Activated naive CD8-positive, alpha-beta T cell treated with anti-CD3 and anti-CD28 coated beads, Interleukin-2, amount 10 ng/mL, durations not matched to agents 7 days and 5 days (primary cell): ENCODE measurements around the gene VWA5B2. TPM values are rescaled to one million over a fixed set of nuclear protein-coding genes. Genes with fewer than 3 reads are reported as not detected.

ENCODE experiments used
- ATAC-seq: fragments of 150-1000 bp; cut with Tn5 transposase; one replicate; pipeline ENCODE4 v1.10.0; 2021; ENCODE audit warnings: low read depth, moderate library complexity
- POLR2A ChIA-PET: fragments of 350-600 bp; sonication (Branson Sonifier 250); formaldehyde crosslinking; loops from one replicate; lab custom pipeline; 2021; ENCODE audit warnings: antibody characterized with exemption; lab: Charles Lee
- DNase-seq: peaks from one replicate; pipeline ENCODE4 v3.0.0; 2021
- H3K27ac Mint-ChIP-seq: one replicate; pipeline ENCODE4 v1.8.0; 2022; ENCODE audit warnings: mild to moderate bottlenecking, mixed read lengths
- H3K27me3 Mint-ChIP-seq: one replicate; pipeline ENCODE4 v1.8.0; 2022; ENCODE audit warnings: mild to moderate bottlenecking, moderate library complexity, mixed read lengths
- H3K36me3 Mint-ChIP-seq: one replicate; pipeline ENCODE4 v1.8.0; 2021; ENCODE audit warnings: mild to moderate bottlenecking, mixed read lengths
- H3K4me1 Mint-ChIP-seq: one replicate; pipeline ENCODE4 v1.8.0; 2021; ENCODE audit warnings: mixed read lengths
- H3K4me3 Mint-ChIP-seq: one replicate; pipeline ENCODE4 v1.8.0; 2022; ENCODE audit warnings: mild to moderate bottlenecking, moderate library complexity, mixed read lengths
- H3K9me3 Mint-ChIP-seq: one replicate; pipeline ENCODE4 v1.8.0; 2021; ENCODE audit warnings: mixed read lengths
- total RNA-seq, 2 experiments: library from RNA; stranded (reverse); gene quantifications; one replicate each; pipeline ENCODE4 v1.2.3, GENCODE V29; 2021

VWA5B2 gene
- total RNA-seq, 2 experiments from 2014 or later = 0.25 TPM; not detected in 1

GRCh38 chr3:184239708-184240107 is 10.3 kb downstream of the VWA5B2 start:
- Mint-ChIP-seq H3K9me3 (no peaks in the 10 kb centered on the region), H3K4me3 (no peak overlapping the region), H3K27me3 (no peaks in the 10 kb centered on the region), H3K27ac (no peak overlapping the region), H3K36me3 (peaks cover 11% of the 10 kb centered on the region), H3K4me1 (peaks cover 2% of the 10 kb centered on the region)
- no peak for DNase-seq
- ATAC-seq = no peak
- POLR2A ChIA-PET = no interaction called here

DNA sequence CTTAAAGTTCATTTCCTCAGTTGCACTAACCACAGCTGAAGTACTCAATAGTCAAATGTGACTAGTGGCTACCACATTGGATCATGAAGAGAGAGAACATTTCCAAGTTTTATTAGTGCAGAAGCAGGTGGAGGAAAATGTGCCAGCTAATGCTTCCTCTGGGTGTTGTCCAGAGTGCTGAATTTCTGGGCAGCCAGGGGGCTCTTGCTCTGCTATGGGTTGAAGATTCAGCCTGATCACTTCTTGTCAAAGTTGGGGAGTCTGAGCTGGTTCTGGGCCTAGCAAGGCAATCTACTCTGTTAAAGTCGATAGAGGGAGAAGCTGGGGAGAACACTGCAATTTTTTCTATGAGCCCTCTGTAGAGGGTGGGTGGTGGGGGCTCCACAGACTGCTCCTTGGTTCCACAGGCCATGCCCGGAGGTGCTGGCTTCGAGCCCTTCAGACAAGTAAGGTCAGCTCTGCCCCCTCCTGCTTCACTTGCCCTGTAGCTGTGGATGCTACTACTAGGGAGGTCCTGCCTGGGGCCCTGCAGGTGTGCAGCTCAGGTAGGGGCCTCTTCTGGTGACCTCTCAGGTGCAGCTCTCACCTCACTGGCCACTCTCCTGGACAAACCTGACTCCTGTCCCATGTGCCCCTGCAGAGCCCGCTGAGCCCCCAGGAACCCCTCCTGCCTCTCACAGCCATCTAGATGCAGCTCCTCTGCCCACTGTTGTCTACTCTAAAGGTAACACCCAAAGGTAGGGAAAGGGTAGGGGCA is 11.2 kb downstream of the VWA5B2 start:
- Mint-ChIP-seq H3K4me3 (no peak overlapping the region), H3K9me3 (no peaks in the 10 kb centered on the region), H3K36me3 (peaks cover 14% of the 10 kb centered on the region), H3K27ac (no peak overlapping the region), H3K27me3 (no peaks in the 10 kb centered on the region), H3K4me1 (peaks cover 2% of the 10 kb centered on the region)
- no peak for ATAC-seq
- POLR2A ChIA-PET = interaction anchor here (0.5 to 1.1 kb wide), 3 partner anchors 9 to 1373 kb away, joined by 3 to 4 read pairs (median 3); no protein-coding TSS in a partner anchor
- no peak for DNase-seq

DNA sequence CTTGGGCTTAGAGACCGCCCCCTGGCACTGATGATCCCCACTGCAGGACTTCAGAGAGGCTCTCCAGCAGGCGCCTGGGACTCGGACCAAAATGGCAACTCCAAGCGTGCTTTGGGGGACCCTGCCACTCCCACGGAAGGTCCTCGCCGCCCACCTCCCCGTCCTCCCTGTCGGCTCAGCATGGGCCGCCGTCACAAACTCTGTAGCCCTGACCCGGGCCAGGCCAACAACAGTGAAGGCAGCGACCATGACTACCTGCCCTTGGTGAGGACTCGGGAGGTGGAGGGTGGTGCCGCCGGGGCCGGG is 11.7 kb downstream of the VWA5B2 start:
- peaks cover 2% of the 10 kb centered on the region for H3K4me1 Mint-ChIP-seq
- DNase-seq (no peak), ATAC-seq (no peak)
- peaks cover 14% of the 10 kb centered on the region for H3K36me3 Mint-ChIP-seq
- H3K4me3 Mint-ChIP-seq = no peak overlapping the region
- no peaks in the 10 kb centered on the region for H3K27me3 Mint-ChIP-seq
- POLR2A ChIA-PET = interaction anchor here (0.6 to 1.1 kb wide), 2 partner anchors 9 to 1373 kb away, joined by 3 to 4 read pairs; no protein-coding TSS in a partner anchor
- H3K27ac Mint-ChIP-seq = no peak overlapping the region
- no peaks in the 10 kb centered on the region for H3K9me3 Mint-ChIP-seq

DNA sequence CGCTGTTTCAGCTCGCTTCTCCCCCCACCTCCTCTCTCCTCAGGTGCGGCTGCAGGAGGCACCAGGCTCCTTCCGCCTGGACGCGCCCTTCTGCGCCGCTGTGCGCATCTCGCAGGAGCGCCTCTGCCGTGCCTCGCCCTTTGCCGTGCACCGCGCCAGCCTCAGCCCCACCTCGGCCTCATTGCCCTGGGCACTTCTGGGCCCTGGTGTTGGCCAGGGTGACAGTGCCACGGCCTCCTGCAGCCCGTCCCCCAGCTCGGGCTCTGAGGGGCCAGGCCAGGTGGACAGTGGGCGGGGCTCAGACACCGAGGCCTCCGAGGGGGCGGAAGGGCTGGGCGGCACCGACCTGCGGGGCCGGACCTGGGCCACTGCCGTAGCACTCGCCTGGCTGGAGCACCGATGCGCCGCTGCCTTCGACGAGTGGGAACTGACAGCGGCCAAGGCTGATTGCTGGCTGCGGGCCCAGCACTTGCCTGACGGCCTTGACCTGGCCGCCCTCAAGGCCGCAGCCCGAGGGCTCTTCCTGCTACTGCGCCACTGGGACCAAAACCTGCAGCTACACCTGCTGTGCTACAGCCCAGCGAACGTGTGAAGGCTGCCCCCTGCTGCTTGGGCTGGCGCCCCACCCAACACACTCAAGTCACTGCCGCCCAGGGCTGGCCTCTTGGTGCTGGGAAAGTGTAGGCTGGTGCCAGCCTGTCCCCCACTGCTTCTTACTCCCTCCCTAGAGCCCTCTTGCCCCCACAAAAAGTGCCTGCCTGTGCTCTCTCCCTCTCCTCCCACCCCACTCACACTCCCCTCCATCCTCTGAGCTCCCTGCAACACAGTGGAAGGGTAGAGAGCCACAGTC is 12.3 kb downstream of the VWA5B2 start:
- Mint-ChIP-seq H3K4me1 (peaks cover 2% of the 10 kb centered on the region), H3K4me3 (no peak overlapping the region), H3K9me3 (no peaks in the 10 kb centered on the region), H3K36me3 (peaks cover 14% of the 10 kb centered on the region), H3K27ac (no peak overlapping the region), H3K27me3 (no peaks in the 10 kb centered on the region)
- POLR2A ChIA-PET = no interaction called here
- ATAC-seq (peak; percentile 62), DNase-seq (no peak)

DNA sequence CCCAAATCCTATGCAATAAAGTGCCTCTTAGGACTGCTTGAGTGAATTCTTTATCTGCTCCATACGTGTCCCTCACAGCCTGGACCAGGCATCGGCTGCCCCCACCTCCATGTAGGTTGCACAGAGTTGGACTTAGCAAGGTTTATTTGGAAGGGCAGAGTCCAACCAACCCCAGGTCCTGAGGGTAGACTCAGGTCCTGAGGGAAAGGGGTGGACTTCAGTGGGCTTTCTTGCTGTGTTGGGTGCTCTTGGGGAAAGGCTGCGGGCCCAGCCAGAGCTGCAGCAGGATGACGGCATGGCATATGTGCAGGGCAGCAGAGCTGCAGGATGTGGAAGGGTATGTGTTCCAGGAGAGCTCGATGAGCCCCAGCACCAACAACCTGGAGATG is 12.9 kb downstream of the VWA5B2 start:
- POLR2A ChIA-PET = no interaction called here
- H3K4me3 Mint-ChIP-seq = no peak overlapping the region
- no peak for ATAC-seq

DNA sequence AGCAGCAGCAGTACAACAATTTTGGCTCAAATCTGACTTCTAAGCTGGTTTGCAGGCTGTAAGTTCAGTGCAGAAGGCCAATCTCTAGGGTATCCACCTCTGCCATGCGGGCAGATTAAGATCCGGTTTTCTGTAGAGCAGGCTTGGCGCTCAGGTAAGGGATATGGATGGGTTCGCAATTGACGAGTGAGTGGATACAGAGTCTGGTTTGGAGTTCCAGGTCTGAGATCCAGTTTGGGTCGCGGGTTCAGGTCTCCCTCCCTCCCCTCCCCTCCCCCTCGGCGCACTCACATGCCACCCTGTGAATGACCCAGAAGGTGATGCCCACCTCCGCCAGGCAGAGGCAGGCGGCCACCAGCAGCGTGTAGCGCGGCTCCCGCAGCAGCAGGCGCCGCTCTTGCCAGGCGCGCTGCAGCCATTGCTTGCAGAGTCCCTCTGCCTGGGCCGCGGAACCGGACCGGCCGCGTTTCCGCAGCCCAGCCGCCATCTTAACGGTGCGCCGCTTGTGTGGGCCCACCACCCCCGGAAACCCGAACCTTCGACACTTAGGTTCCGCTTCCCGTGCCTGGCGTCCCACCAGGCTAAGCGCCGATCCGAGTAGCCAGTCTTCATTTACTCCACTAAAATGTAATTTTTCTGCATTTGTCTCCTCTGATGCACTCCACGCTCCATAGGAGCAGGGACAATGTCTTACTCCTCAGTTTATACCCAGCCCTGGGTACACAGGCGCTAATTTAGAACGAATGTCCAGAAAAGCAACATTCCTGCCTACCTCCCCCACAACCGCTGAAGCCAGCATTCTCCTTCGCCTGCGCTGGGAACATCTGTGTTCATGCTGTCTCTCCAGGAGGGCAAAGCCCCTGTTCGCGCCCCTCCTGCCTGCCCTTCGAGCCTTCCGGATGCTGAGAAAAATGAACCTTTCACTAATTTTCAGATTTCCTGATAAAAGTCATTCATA is 19.3 kb downstream of the VWA5B2 start, which contains the start of gene ALG3:
Gene ALG3, minus strand, starts transcription at position 509 of the 958 bp plus-strand sequence. Its CDS starts 22 bp downstream, at position 487.
- DNase-seq (peak; percentile 89), ATAC-seq (peak; percentile 47)
- Mint-ChIP-seq H3K4me3 (peak within 1 kb of the TSS; percentile 98), H3K36me3 (peaks cover 7% of the 10 kb centered on the region), H3K4me1 (peaks cover 14% of the 10 kb centered on the region), H3K27me3 (no peaks in the 10 kb centered on the region), H3K27ac (peak within 1 kb of the TSS; percentile 97), H3K9me3 (no peaks in the 10 kb centered on the region)
- POLR2A ChIA-PET = interaction anchor here (1.2 kb wide), 1 partner anchor 21 kb away, joined by 3 read pairs; no protein-coding TSS in a partner anchor

More for the DNA sequence above, 12.9 kb downstream of the VWA5B2 start:
- DNase-seq = no peak
- Mint-ChIP-seq H3K27me3 (no peaks in the 10 kb centered on the region), H3K36me3 (peaks cover 14% of the 10 kb centered on the region), H3K27ac (no peak overlapping the region), H3K9me3 (no peaks in the 10 kb centered on the region), H3K4me1 (peaks cover 2% of the 10 kb centered on the region)

DNA sequence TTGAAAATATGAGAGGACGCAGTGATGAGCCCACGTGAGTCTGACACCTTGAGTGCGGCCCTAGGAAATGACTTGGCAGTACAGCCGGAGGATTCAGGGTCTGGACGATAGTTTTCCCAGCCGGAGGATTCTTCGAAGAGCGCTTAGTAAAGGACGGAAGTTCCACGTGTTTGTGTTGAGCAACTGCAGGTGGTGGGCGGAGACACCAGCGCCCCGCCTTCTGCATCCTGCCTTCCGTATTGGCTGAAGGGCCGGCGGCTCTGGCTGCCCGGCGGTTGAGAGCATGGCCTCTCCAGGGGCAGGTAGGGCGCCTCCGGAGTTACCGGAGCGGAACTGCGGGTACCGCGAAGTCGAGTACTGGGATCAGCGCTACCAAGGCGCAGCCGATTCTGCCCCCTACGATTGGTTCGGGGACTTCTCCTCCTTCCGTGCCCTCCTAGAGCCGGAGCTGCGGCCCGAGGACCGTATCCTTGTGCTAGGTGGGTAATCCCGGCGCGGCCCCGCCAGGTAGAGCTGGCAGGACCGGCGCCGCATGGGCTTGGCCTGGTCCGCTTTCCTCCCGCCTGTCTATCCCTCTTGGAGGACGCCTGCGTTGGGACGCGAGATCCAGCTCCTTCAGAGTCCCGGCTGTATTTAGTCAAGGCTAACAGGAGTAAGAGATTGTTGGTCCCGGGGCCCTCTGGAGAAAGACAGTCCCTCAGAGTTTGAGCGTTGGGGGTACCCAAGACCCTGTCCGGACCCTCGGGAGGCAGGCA is 20.2 kb downstream of the VWA5B2 start, which contains the start of gene EEF1AKMT4:
Gene EEF1AKMT4, plus strand, starts transcription at position 261 of the 755 bp plus-strand sequence. Its CDS starts 23 bp downstream, at position 284.
- POLR2A ChIA-PET = interaction anchor here (0.6 to 1.2 kb wide), 2 partner anchors 9 to 22 kb away, joined by 3 read pairs; no protein-coding TSS in a partner anchor
- H3K27me3 Mint-ChIP-seq = no peaks in the 10 kb centered on the region
- DNase-seq = peak; percentile 93
- H3K9me3 Mint-ChIP-seq = no peaks in the 10 kb centered on the region
- peak within 1 kb of the TSS; percentile 97 for H3K27ac Mint-ChIP-seq
- peaks cover 14% of the 10 kb centered on the region for H3K4me1 Mint-ChIP-seq
- peak within 1 kb of the TSS; percentile 98 for H3K4me3 Mint-ChIP-seq
- peak; percentile 88 for ATAC-seq
- H3K36me3 Mint-ChIP-seq = peaks cover 5% of the 10 kb centered on the region

DNA sequence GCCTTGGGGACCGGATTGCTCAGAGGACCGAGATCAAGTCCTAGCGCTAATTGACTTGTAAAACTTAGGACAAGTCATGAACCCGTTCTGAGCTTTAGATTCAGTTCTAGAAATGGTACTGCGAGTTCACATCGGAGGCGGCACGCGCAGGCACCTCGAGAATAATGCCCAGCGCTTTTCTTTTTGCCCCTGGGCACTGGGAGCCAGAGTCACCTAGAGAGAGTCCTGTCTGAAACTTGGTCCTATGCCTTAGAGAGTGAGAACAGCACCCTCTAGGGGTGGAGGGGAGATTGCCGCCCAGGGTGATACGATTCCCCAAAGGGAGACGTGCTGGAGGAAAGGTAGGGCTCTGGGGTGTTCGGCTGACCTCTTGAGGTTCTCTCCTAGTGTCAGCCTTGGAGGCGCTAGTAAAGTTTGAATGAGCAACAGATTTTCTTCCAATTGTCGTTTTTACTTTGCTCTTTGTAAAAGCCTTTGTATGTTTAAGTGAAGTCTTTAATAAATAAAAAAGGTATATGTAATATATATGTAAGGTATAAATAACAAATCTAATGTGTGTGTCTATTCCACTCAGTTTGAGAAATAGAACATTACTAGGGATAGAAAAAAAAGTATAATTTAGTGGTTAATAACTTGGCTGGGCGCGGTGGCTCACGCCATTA is 20.9 kb downstream of the VWA5B2 start:
- Mint-ChIP-seq H3K4me1 (peaks cover 14% of the 10 kb centered on the region), H3K27me3 (no peaks in the 10 kb centered on the region), H3K27ac (peak overlapping the region; percentile 97), H3K36me3 (no peaks in the 10 kb centered on the region), H3K4me3 (peak overlapping the region; percentile 98), H3K9me3 (no peaks in the 10 kb centered on the region)
- DNase-seq (peak; percentile 86), ATAC-seq (peak; percentile 62)
- POLR2A ChIA-PET = interaction anchor here (0.6 to 1.2 kb wide), 2 partner anchors 10 to 22 kb away, joined by 3 read pairs; no protein-coding TSS in a partner anchor

GRCh38 chr3:184255291-184256039 is 26.1 kb downstream of the VWA5B2 start:
- Mint-ChIP-seq H3K4me1 (peaks cover 9% of the 10 kb centered on the region), H3K4me3 (no peak overlapping the region), H3K36me3 (peaks cover 8% of the 10 kb centered on the region), H3K27ac (no peak overlapping the region), H3K9me3 (no peaks in the 10 kb centered on the region), H3K27me3 (peaks cover 13% of the 10 kb centered on the region)
- ATAC-seq = no peak
- POLR2A ChIA-PET = no interaction called here
- DNase-seq = no peak

- H3K4me3 Mint-ChIP-seq = no peak overlapping the region
Observed at GRCh38 chr3:184257083-184257915, 27.9 kb downstream of the VWA5B2 start.

More at GRCh38 chr3:184257083-184257915, 27.9 kb downstream of the VWA5B2 start:
- Mint-ChIP-seq H3K27me3 (peaks cover 22% of the 10 kb centered on the region), H3K9me3 (no peaks in the 10 kb centered on the region), H3K4me1 (peaks cover 18% of the 10 kb centered on the region), H3K36me3 (peaks cover 8% of the 10 kb centered on the region), H3K27ac (no peak overlapping the region)
- POLR2A ChIA-PET = no interaction called here
- DNase-seq = no peak
- no peak for ATAC-seq
